GM21786 (cell line): Measurements from ENCODE around the gene IQGAP3.
"Not testable (repeated sequence)": the region's sequence is repeated elsewhere in the genome, so short reads cannot be mapped to it uniquely, and the experiment has no call there.

Experiments
- ATAC-seq: cut with Tn5 transposase; IDR thresholded peaks from one replicate; pipeline ENCODE4 v1.9.1; 2021; ENCODE audit not compliant: unreplicated experiment

The IQGAP3 gene

GRCh38 chr1:156571919-156572662 is at the start of gene IQGAP3:
Gene IQGAP3, minus strand, starts transcription at chr1:156572565. Its CDS starts 36 bp downstream, at chr1:156572529.
- peak; percentile 78 for ATAC-seq

- no peak for ATAC-seq
Measured at GRCh38 chr1:156619582-156619955, 47.2 kb upstream of the IQGAP3 start.

DNA sequence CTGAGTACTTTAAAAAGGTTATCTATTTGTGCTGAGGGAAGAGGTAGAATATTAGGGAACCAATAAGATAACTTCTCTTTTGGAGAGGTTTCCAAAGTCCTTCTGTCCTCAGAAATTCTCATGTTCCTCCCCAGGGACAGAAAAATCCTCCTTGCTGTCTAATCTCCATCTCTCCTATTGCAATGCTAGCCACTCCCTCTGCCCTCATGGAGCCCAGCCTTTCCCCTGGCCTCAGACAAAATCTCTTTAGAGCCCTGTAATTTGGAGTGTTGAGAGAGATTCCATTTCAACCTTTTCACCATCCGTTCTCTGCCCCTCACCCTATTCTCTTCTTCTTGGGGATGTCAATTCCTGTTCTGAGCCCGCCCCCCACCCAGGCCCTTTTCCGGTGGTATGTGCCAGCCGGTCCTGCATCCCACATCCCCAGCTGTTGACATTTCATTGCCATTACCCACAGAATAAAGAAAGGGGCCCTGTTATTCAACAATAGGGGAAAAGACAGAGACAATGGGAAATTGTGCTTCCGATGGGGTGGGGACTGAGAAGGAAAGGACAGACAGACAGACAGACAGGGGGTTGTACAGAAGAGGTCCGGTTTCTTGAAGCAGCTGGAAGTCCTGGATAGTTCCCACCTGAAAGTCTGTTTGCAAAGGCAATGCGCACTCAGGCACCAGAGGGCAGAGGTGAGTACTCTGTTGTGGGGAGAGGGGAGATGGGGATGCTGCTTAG is 46.7 kb upstream of the IQGAP3 start, which contains the start of gene HAPLN2:
Gene HAPLN2 (plus strand): TSS at position 563 of the 729 bp plus-strand sequence. CDS start 4,076 bp downstream, outside the sequence.
- no peak for ATAC-seq

- ATAC-seq: no peak
Measured at GRCh38 chr1:156616463-156616862, 44.1 kb upstream of the IQGAP3 start.

DNA sequence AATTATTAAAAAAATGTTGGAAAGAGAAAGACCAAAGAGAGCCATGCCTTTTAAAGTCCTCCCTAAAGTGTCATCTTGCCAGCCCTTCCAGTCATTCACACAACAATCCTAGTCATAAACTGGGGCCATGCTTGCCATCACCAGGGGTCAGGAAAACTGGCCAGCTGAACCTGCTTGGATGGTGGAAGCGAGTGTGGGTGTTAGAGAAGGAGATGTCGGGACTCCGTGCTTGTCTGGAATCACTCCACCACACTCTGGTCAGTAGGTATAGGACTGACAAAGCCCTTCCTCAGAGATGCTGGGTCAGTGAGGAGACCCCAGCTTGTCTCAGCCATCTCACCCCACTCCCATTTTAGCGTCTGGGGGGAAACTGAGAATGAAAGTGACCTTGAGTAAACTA is 43.6 kb upstream of the IQGAP3 start:
- no peak for ATAC-seq

- ATAC-seq: no peak
Measured at GRCh38 chr1:156612666-156613065, 40.3 kb upstream of the IQGAP3 start.

- not testable (repeated sequence) for ATAC-seq
Measured at GRCh38 chr1:156610072-156610471, 37.7 kb upstream of the IQGAP3 start.

DNA sequence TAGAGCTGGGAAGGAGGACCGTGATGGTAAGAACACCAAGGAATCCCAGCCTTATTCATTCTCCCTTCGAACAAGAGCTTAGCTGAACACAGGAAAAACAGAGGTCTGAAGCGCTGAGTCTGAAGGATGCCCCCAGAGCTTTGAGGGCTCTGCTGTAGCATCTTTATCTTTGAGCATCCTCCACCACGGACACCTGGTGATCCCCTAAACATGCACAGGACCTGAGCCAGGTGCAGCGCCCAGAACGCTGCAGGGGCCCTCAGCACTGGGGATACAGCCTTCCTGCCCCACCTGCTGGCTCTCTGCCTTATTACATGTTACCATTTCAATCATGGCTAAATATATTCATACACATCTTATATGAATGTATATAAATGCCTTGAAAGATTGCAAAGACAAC is 36.6 kb upstream of the IQGAP3 start:
- no peak for ATAC-seq

DNA sequence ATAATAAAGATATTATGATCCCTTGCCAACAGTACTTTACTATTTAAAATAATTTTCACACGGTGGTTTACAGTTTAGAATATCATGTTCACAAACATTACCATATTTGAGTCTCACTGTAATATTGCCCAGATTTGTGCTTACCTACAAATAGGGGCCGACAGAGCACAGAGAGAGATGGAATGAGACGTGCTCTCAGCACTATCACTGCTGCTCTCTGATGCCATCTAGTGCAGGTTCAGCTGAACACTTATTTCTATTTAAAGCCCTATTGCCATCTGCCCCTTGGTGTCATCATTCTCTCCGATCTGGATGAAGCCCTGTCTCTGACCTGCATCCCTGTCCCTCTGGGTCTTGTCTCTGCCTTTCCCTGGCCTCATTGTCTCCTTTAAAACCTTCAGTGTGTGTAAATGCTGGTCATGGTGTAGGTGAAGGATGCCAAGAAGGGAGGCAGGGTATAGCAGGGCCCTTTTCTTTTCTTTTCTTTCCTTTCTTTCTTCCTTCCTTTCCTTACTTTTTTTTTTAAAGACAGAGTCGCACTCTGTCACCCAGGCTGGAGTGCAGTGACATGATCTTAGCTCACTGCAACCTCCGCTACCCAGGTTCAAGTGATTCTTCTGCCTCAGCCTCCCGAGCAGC is 35.8 kb upstream of the IQGAP3 start:
- ATAC-seq: peak; percentile 74

DNA sequence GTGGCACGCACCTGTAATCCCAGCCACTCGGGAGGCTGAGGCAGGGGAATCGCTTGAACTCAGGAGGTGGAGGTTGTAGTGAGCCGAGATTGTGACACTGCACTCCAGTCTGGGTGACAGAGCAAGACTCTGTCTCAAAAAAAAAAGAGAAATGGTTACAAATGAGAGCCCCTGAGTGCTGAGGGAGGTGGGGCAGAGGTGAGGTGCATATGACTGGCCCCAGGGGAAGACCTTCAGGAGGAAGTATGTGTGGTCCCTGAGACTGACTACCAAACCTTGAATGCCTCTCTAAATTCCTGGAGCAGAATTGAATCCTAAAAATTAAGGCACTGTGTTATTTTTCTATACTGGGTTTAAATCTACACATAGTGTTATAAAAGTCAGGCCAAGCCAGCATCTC is 35.0 kb upstream of the IQGAP3 start:
- not testable (repeated sequence) for ATAC-seq

GRCh38 chr1:156602557-156602993 is 30.2 kb upstream of the IQGAP3 start:
- ATAC-seq: no peak

- ATAC-seq: no peak
Measured at GRCh38 chr1:156601892-156602291, 29.5 kb upstream of the IQGAP3 start.

DNA sequence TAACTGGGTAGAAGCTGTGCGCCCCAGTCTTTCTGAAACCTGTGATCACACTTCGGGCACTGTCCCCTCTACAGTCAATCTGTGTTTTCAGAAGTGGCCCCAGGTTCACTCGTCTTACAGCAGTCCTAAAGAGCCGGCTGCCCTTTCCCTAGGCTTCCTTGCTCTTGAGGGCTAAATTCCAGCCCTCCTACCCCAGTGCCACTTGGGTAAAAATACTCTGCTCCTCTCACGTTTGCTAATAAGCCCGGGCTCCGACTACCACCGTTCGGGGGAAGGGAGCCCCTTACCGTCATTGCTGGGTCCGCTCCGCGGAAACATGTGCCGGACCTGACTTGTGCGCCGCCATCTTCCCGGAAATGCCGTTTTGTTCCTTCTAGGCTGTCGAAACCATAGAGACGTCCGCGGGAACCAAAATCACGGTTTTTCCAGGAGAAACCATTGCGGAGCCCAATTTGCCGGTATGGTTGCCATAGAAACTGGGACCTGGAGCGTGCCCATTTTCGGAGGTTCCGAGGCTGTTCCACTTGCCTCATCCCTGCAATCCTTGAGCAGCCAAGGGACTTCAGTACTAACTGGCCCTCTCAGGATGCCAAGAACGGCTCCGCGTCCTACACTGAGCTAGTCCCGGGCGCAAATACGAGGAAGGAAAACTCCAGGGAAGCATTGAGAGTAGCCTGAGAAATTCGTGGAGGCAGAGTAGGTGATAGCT is 28.9 kb upstream of the IQGAP3 start, which contains the start of gene GPATCH4:
Gene GPATCH4 (minus strand): TSS at position 358 of the 709 bp plus-strand sequence.
- ATAC-seq: peak; percentile 58

DNA sequence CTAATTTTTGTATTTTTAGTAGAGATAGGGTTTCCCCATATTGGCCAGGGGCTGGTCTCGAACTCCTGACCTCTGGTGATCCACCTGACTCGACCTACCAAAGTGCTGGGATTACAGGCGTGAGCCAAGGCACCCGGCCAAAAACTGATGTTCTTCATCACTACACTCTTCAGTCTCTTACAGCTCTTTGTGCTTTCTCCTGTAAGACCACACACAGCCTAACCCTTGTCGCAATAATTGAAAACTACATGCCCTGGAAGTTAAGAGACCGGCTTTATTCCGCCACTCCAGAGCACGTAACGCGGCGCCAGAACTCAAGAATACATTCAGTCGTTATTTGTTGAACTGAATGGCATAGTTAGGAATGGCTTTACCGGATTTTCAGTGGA is 28.4 kb upstream of the IQGAP3 start:
- no peak for ATAC-seq

DNA sequence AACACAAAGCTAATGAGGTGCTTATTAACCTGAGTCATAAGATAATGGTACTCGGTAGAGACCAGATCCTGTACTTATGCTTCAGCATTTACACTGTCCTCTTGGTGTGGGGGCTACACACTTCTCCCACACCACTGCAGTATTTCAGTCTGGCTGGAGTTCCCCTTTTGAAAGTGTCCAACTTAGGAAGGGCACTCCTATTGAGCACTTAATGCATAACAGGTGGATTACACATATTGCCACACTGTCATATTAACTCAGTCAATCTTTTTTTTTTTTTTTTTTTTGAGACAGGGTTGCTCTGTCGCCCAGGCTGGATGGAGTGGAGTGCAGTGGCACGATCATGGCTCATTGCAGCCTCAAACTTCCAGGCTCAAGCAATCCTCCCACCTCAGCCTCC is 27.4 kb upstream of the IQGAP3 start:
- ATAC-seq: no peak

DNA sequence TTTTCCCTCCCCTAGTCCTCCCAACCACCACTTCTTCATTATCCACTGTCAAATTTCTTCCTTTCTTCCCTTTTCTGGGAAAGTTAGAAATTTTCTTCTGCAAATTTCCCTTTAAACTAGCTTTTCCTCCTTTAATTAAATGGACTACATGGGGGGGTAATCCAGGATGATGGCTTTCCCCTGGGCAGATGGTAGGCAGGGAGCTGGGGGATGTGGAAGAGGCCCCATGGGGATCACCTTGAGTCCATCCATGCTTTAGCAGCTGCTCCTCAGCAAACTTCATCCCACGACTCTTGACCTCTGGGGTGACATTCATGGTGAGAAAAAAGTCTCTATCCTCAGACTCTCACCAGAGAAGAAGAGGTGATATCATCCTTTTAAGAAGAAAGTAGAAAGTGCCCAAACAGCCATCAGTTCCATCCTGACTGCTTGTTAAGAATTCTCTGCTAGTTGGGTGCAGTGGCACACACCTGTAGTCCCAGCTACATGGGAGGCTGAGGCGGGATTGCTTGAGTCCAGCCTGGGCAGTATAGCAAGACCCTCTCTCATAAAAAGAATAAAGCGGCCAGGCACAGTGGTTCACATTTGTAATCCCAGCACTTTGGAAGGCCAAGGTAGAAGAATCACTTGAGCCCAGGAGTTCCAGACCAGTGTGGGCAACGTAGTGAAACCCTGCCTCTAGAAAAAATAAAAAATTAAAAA is 26.5 kb upstream of the IQGAP3 start:
- ATAC-seq: no peak

DNA sequence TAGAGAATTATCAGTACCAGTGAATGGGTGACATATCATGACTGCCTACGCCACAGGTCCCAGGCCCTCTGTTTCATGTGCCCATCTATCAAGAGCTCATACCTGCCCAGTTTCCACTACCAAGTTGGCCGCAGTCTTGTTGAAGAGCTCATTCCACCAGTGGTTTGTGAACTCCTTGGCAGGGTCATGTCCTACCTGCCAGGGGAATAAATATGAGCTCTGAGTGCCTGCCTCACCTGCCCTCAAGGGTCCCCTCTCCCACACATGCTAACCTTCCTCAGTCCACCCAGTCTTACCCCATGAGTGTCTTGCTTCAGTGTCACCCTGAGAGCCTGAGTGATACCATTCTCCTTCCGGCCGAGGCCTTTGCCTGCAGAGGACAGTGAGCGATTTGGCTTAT is 25.8 kb upstream of the IQGAP3 start:
- no peak for ATAC-seq

- no peak for ATAC-seq
Measured at GRCh38 chr1:156596426-156596825, 24.1 kb upstream of the IQGAP3 start.

GRCh38 chr1:156595016-156595415 is 22.7 kb upstream of the IQGAP3 start:
- no peak for ATAC-seq

DNA sequence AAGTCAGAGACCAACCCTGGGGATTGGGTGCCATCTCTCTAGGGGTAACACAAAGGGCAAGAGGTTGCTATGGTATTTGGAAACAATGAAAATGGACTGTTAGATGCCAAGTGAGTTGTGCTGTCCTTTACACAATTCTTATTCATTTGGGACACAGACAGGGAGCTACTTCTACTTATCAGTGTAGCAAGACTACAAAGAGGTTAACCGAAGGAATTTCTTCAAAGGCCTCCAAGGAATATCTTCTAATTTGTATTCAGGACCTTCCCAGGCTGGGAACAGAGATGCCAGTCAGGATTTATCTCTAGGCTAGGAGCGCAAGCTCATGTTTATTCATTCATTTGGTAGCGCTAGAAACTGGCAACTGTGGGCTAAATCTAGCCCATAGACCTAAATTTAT is 21.8 kb upstream of the IQGAP3 start:
- ATAC-seq: no peak

- no peak for ATAC-seq
Measured at GRCh38 chr1:156593661-156593989, 21.3 kb upstream of the IQGAP3 start.
